ENCODE results near the gene CCDC136. TPM values are rescaled to one million over a fixed set of nuclear protein-coding genes. Genes with fewer than 3 reads are reported as not detected.

Gene CCDC136
- total and polyA plus RNA-seq, 2 experiments from 2014 or later = 27.1 to 55.7 TPM

- Mint-ChIP-seq H3K9me3 (no peaks in the 10 kb centered on the region), H3K27ac (no peak overlapping the region; the same call in 1 of the 2 replicates), H3K36me3 (ENCODE audit: low read depth) (no peaks in the 10 kb centered on the region), H3K4me1 (peaks cover 26% of the 10 kb centered on the region), H3K27me3 (ENCODE audit: insufficient read depth, low read depth, poor library complexity) (peaks cover 36% of the 10 kb centered on the region), H3K4me3 (no peak overlapping the region)
- Histone ChIP-seq H4K20me1 (replicated peaks; ENCODE audit: insufficient read depth) (no peaks in the 10 kb centered on the region), H3K36me3 (ENCODE audit: insufficient read depth) (no peaks in the 10 kb centered on the region), H3K4me3 (no peak overlapping the region), H3K4me2 (no peak overlapping the region), H2AFZ (no peak overlapping the region), H3F3A (replicated peaks; ENCODE audit: low read depth) (0 out of 2 replicates have a peak, but pooled peaks cover 3% of the 10 kb centered on the region), H3K4me1 (ENCODE audit: insufficient read depth) (peaks cover 8% of the 10 kb centered on the region; the same call in 1 of the 2 replicates), H3K27ac (ENCODE audit: low read depth) (no peak overlapping the region), H3K27me3 (ENCODE audit: insufficient read depth) (peaks cover 35% of the 10 kb centered on the region), H3K79me2 (replicated peaks; ENCODE audit: insufficient read depth) (no peaks in the 10 kb centered on the region), H3K9me2 (ENCODE audit: insufficient read depth) (no peaks in the 10 kb centered on the region)
- TF ChIP-seq ETS1 (IDR thresholded peaks at IDR 0.05) = no peak
- no peak for TF ChIP-seq STAT1 (IDR thresholded peaks at IDR 0.05; ENCODE audit: unreplicated experiment)
- TF ChIP-seq EZH2phosphoT487 (IDR thresholded peaks at IDR 0.05; ENCODE audit: unreplicated experiment) = no peak
- TF ChIP-seq ZNF114 (CRISPR knock-in tag; IDR thresholded peaks at IDR 0.05) = no peak
- TF ChIP-seq EZH2 (IDR thresholded peaks at IDR 0.05; ENCODE audit: low read depth, unreplicated experiment) = no peak
- no peak for TF ChIP-seq ZNF331 (CRISPR knock-in tag; IDR thresholded peaks at IDR 0.05; ENCODE audit: low read depth)
- TF ChIP-seq CTCF (conservative IDR thresholded peaks at IDR 0.05; ENCODE audit: low read depth in 2 of 2) = no peak
- TF ChIP-seq CREB1 (CRISPR knock-in tag; IDR thresholded peaks at IDR 0.05; ENCODE audit: low read depth) = no peak
- no peak for TF ChIP-seq ZNF462 (CRISPR knock-in tag; IDR thresholded peaks at IDR 0.05)
- TF ChIP-seq REST (IDR thresholded peaks at IDR 0.05; ENCODE audit: unreplicated experiment) = no peak
- TF ChIP-seq NANOG (IDR thresholded peaks at IDR 0.05; ENCODE audit: borderline replicate concordance) = no peak
- no peak for TF ChIP-seq POLR2AphosphoS5 (IDR thresholded peaks at IDR 0.05; ENCODE audit: low read depth)
- no peak for TF ChIP-seq JUNB (IDR thresholded peaks at IDR 0.05; ENCODE audit: unreplicated experiment)
- DNase-seq (ENCODE audit: low spot score) = no peak
- ATAC-seq = no peak
Measured at GRCh38 chr7:128826512-128826911, 34.7 kb downstream of the CCDC136 start.

Data from GM23338 (cell line).